Fibroblast of the aortic adventitia (primary cell): ENCODE data around the gene CAMK1D. TPM values are rescaled to one million over a fixed set of nuclear protein-coding genes. Genes with fewer than 3 reads are reported as not detected.

Experiments
- DNase-seq: peaks from one replicate; pipeline ENCODE4 v3.0.0-alpha.2; 2010; ENCODE audit warnings: low read depth
- H3K4me3 ChIP-seq: 2 replicates; pipeline ENCODE4 v1.5.1; 2011; ENCODE audit warnings: low read depth, mild to moderate bottlenecking, control low read depth, low read length, moderate library complexity
- total RNA-seq: library from RNA; depleted of rRNA; stranded (reverse); fragments of >200 nt; gene quantifications from 2 replicates; pipeline ENCODE4 v1.2.3, GENCODE V29; 2012; ENCODE audit warnings: low replicate concordance
- TF ChIP-seq, protein P1 (sequence below): IDR thresholded peaks from 2 replicates; pipeline ENCODE4 v1.5.1; 2011; ENCODE audit warnings: mild to moderate bottlenecking, low read length, control low read depth, inconsistent platforms; ENCODE audit not compliant: insufficient read depth

CAMK1D gene
- total RNA-seq, 1 donor: 9.8 TPM

- DNase-seq: peak; percentile 63
- no peak overlapping the region for H3K4me3 ChIP-seq
- TF ChIP-seq, protein P1, sequence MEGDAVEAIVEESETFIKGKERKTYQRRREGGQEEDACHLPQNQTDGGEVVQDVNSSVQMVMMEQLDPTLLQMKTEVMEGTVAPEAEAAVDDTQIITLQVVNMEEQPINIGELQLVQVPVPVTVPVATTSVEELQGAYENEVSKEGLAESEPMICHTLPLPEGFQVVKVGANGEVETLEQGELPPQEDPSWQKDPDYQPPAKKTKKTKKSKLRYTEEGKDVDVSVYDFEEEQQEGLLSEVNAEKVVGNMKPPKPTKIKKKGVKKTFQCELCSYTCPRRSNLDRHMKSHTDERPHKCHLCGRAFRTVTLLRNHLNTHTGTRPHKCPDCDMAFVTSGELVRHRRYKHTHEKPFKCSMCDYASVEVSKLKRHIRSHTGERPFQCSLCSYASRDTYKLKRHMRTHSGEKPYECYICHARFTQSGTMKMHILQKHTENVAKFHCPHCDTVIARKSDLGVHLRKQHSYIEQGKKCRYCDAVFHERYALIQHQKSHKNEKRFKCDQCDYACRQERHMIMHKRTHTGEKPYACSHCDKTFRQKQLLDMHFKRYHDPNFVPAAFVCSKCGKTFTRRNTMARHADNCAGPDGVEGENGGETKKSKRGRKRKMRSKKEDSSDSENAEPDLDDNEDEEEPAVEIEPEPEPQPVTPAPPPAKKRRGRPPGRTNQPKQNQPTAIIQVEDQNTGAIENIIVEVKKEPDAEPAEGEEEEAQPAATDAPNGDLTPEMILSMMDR: no peak
Measured at GRCh38 chr10:12699258-12699700, 349.9 kb downstream of the CAMK1D start.

GRCh38 chr10:12699781-12700556 is 350.6 kb downstream of the CAMK1D start:
- no peak for DNase-seq

GRCh38 chr10:12700557-12700874 is 351.2 kb downstream of the CAMK1D start:
- no peak for DNase-seq
- H3K4me3 ChIP-seq: no peak overlapping the region
- TF ChIP-seq, protein P1: no peak

More at GRCh38 chr10:12699781-12700556, 350.6 kb downstream of the CAMK1D start:
- TF ChIP-seq, protein P1: no peak
- H3K4me3 ChIP-seq: no peak overlapping the region

DNA sequence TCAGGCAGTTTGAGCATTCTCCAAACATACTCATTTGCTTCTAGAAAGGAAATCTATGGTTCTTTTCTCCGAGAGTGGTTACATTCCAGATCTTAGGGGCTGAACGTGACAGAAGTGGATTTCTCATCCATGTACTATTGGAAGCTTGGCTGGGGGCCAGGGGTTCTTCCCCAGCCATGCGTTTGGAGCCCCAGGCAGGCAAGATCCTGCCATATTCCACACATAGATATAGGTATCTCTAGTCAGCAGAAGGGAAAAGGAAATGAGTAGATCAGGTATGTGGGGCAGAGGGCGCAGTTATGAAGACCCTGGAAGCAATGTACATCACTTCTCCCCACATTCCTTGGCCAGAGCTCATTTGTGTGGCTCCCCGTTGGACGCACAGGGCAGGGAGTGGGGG is 352.3 kb downstream of the CAMK1D start:
- TF ChIP-seq, protein P1: no peak
- H3K4me3 ChIP-seq: no peak overlapping the region
- DNase-seq: no peak

GRCh38 chr10:12702215-12702770 is 352.9 kb downstream of the CAMK1D start:
- TF ChIP-seq, protein P1: no peak
- no peak overlapping the region for H3K4me3 ChIP-seq
- DNase-seq: no peak

- no peak overlapping the region for H3K4me3 ChIP-seq
- DNase-seq: no peak
- TF ChIP-seq, protein P1: no peak
Measured at GRCh38 chr10:12703126-12703525, 353.8 kb downstream of the CAMK1D start.
